Psoas muscle (tissue), 8 donors: ENCODE measurements around the gene P4HTM. TPM values are rescaled to one million over a fixed set of nuclear protein-coding genes. Genes with fewer than 3 reads are reported as not detected.

Experiments
- ATAC-seq, 4 donors: fragments of 200-7000 bp; cut with Tn5 transposase; one replicate each; pipeline ENCODE4 v1.9.1; 2020; ENCODE audit warnings: moderate library complexity in 3 of 4, mild to moderate bottlenecking in 2 of 4
- DNase-seq, 2 donors: peaks; one replicate each; pipeline ENCODE4 v3.0.0-alpha.2; 2020
- H3K27ac ChIP-seq: fragments of 200-600 bp; one replicate; pipeline ENCODE4 v1.8.0; 2022
- H3K27me3 ChIP-seq, 3 donors: fragments of 200-600 bp in 1 of 3; one replicate each; pipeline versions ENCODE4 v1.6.1 to v1.8.0; 2013 to 2022; ENCODE audit warnings: low read length in 2 of 3, mild to moderate bottlenecking in 2 of 3, moderate library complexity in 1 of 3; ENCODE audit not compliant: insufficient read depth in 3 of 3
- H3K36me3 ChIP-seq, 2 donors: fragments of 200-600 bp in 1 of 2; one replicate each; pipeline versions ENCODE4 v1.6.1 to v1.8.0; 2013 to 2022; ENCODE audit warnings: low read depth in 1 of 2, mild to moderate bottlenecking in 1 of 2, moderate library complexity in 1 of 2; ENCODE audit not compliant: insufficient read depth in 1 of 2
- H3K4me1 ChIP-seq: fragments of 200-600 bp; one replicate; pipeline ENCODE4 v1.8.0; 2022
- H3K4me3 ChIP-seq: fragments of 200-600 bp; one replicate; pipeline ENCODE4 v1.8.0; 2022; ENCODE audit warnings: mild to moderate bottlenecking
- H3K9me3 ChIP-seq: fragments of 200-600 bp; one replicate; pipeline ENCODE4 v1.8.0; 2022
- WGBS, 3 donors: extraction: QIAGEN DNeasy Blood & Tissue Kit; methylation state at CpG; one replicate each; pipeline versions ENCODE4 v1.1.6 to v1.1.7; 2013; 5-methylcytosine and 5-hydroxymethylcytosine counted together
- intact Hi-C, 2 donors: fragments of 100-400 bp; cut with DNase I; formaldehyde crosslinking; loops; one replicate each; pipeline versions ENCODE4 v1.11.0 to v1.14.2; 2022
- polyA plus RNA-seq, 3 donors: library from polyadenylated mRNA; stranded (reverse); fragments of 200-250 nt; gene quantifications; one replicate each; pipeline ENCODE4 v1.2.3, GENCODE V29; 2013
- total RNA-seq, 4 donors: library from RNA; stranded (reverse); fragmentation: NEBNext Ultra II Directional in 2 of 4; extraction: Animal tissue kit (Norgen Biotek cat#: 25700) in 2 of 4; gene quantifications; one replicate each; pipeline versions ENCODE4 v1.2.1 to v1.2.4, GENCODE V29; 2021 to 2023
- TF ChIP-seq, protein P1 (sequence below): fragments of 200-600 bp; IDR thresholded peaks from one replicate; pipeline ENCODE4 v1.8.0; 2022; ENCODE audit warnings: antibody characterized with exemption
- donor health status: healthy with polysubstance abuse.
- donor health status: DM: no; HTN: no; CAD: no; lungs with moderate emphysema.
- donor health status: Bipolar disorder and iron deficiency.
- donor health status: healthy.
- donor health status: DM: yes; HTN: yes; CAD: no.
- donor health status: DM: no; HTN: no; CAD: no.
- donor health status: DM: no; HTN: no; CAD: no.
- donor health status: DM: yes; HTN: yes; CAD: no.

P4HTM gene
- total and polyA plus RNA-seq, 7 donors, result 4.1 to 17.0 (median 11.1) TPM

DNA sequence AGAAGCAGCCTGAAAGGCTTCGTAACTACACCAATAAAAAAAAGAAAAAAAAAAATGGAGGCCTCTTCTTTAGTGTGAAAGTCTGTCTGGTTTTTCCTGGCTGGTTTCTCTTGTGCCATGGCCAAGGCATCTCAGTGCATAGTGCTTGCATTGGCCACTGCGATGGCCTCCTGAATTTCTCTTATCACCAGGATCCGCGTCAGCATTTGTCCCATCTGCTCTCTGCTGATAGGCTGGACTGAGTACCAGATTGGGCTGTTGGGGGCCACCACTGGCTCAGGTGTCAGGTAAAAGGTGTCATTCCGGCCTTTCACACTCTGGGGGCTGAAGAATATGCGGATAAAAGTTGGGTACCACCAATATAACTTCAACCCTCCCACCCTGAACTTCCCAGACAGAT is 40.3 kb downstream of the P4HTM start:
- no peak for ATAC-seq
- no peak for DNase-seq
- Histone ChIP-seq H3K36me3 (peaks cover 7 to 83% of the 10 kb centered on the region in 2 donors), H3K4me3 (no peak overlapping the region), H3K27me3 (no peaks in the 10 kb centered on the region), H3K27ac (no peak overlapping the region), H3K9me3 (no peaks in the 10 kb centered on the region), H3K4me1 (peaks cover 27% of the 10 kb centered on the region)
- 86 to 93% (median 87%) methylated on average over 6 of the region's 6 CpGs for WGBS, 3 donors
- intact Hi-C loops, result loop anchor here (5.0 kb wide), 3 partner anchors 47 to 62 kb away; partner anchors contain the start of gene QRICH1 (in 1 of the 2)
- TF ChIP-seq, protein P1, sequence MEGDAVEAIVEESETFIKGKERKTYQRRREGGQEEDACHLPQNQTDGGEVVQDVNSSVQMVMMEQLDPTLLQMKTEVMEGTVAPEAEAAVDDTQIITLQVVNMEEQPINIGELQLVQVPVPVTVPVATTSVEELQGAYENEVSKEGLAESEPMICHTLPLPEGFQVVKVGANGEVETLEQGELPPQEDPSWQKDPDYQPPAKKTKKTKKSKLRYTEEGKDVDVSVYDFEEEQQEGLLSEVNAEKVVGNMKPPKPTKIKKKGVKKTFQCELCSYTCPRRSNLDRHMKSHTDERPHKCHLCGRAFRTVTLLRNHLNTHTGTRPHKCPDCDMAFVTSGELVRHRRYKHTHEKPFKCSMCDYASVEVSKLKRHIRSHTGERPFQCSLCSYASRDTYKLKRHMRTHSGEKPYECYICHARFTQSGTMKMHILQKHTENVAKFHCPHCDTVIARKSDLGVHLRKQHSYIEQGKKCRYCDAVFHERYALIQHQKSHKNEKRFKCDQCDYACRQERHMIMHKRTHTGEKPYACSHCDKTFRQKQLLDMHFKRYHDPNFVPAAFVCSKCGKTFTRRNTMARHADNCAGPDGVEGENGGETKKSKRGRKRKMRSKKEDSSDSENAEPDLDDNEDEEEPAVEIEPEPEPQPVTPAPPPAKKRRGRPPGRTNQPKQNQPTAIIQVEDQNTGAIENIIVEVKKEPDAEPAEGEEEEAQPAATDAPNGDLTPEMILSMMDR, result no peak

DNA sequence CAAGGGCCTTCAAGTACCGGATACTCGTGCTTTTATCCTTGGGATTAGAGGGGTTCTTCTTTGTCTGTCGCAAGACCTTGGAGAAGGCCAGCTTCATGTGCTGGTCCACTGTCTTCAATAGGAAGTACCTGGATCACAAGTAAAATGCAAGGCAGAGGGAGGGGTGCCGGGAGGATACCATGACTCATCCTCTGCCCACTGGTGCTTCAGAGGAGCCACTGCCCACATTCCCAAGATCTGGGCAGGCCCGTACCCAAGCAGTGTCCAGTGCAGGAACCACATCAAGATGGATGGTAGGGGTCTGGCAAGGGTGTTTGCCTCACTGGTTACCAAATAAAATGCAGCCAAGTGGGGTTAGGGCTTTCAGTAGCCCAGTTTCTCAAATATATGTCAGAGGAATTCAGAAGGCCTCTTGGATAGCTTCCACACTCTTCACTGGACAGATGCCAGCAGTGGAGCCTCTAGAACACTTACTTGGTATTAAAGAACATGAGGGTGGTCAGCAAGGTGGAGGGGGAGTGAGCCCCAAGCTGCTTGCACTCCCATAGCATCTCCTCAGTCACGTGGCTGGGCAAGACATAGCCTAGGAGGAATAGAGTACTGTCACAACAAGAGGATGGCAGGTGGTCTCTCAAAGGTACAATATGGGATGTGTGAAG is 42.7 kb downstream of the P4HTM start:
- no peak overlapping the region for H3K27ac ChIP-seq
- ATAC-seq, result no peak
- 88 to 91% (median 91%) methylated on average over 6 of the region's 6 CpGs for WGBS, 3 donors
- no peaks in the 10 kb centered on the region for H3K9me3 ChIP-seq
- no peak overlapping the region for H3K4me3 ChIP-seq
- TF ChIP-seq, protein P1, result no peak
- no peak for DNase-seq
- no peaks in the 10 kb centered on the region for H3K27me3 ChIP-seq
- H3K4me1 ChIP-seq, result peaks cover 11% of the 10 kb centered on the region
- intact Hi-C loops, result loop anchor here (5.0 kb wide), 3 partner anchors 45 to 60 kb away; partner anchors contain the start of gene QRICH1 (in 1 of the 2)
- peaks cover 3 to 81% of the 10 kb centered on the region in 2 donors for H3K36me3 ChIP-seq

DNA sequence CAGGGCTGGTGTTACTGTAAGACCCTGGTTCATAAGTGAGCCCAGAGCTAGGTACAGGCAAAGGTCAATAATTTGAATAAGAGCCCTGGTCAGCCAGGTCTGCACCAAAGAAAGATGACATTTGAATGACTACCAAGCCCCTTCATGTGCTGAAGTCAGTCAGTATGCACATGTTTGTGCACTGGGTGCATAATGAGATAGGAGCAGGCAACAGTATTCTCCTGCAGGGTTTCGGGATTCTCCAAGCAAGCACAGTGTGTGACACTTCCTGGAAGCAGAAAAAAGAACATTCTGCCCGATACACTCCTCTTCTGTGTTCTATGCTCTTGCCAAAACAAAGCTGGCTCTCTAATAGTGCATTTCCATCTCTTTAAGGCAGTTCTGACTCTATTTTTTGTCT is 44.6 kb downstream of the P4HTM start:
- DNase-seq, result no peak
- 81 to 95% (median 92%) methylated on average over 2 of the region's 2 CpGs for WGBS, 3 donors
- H3K27ac ChIP-seq, result no peak overlapping the region

DNA sequence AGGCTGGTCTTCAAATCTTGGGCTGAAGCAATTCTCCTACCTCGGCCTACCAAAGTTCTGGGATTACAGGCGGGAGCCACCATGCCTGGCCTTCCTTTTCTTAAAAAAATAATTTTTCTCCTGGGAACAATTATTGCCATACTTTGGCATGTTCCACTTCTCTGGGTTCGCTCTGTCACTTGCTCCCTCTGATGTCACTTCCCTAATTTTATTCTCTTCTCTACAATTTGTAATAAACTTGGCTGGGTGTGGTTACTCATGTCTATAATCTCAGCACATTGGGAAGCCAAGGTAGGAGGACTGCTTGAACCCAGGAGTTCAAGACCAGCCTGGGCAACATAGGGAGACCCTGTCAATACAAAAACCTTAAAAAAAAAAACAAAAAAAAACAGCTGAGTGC is 45.2 kb downstream of the P4HTM start:
- Histone ChIP-seq H3K27me3 (no peaks in the 10 kb centered on the region), H3K4me3 (no peak overlapping the region), H3K4me1 (no peaks in the 10 kb centered on the region), H3K9me3 (no peaks in the 10 kb centered on the region), H3K36me3 (peaks cover 3 to 95% of the 10 kb centered on the region in 2 donors), H3K27ac (no peak overlapping the region)
- TF ChIP-seq, protein P1, result no peak
- 85 to 90% (median 88%) methylated on average over 3 of the region's 3 CpGs for WGBS, 3 donors
- intact Hi-C loops, result no loop called here
- no peak for ATAC-seq
- DNase-seq, result no peak

More for the DNA sequence above, 44.6 kb downstream of the P4HTM start:
- Histone ChIP-seq H3K27me3 (no peaks in the 10 kb centered on the region), H3K4me3 (no peak overlapping the region), H3K36me3 (peaks cover 3 to 94% of the 10 kb centered on the region in 2 donors), H3K4me1 (no peaks in the 10 kb centered on the region), H3K9me3 (no peaks in the 10 kb centered on the region)
- TF ChIP-seq, protein P1, result no peak
- no peak for ATAC-seq
- intact Hi-C loops, result loop anchor here (5.0 kb wide), 3 partner anchors 43 to 58 kb away; partner anchors contain the start of gene QRICH1 (in 1 of the 2)
